Erythroblast (primary cell): ENCODE results near the gene HOXB6.

ENCODE experiments used
- GATA1 ChIP-seq: IDR thresholded peaks from 2 replicates; pipeline ENCODE4 v1.6.1; 2011; ENCODE audit warnings: low read depth, mild to moderate bottlenecking, control low read depth, low read length, moderate library complexity
- POLR2A ChIP-seq: IDR thresholded peaks from 2 replicates; pipeline ENCODE4 v1.6.1; 2011; ENCODE audit warnings: mild to moderate bottlenecking, low read length

- TF ChIP-seq POLR2A (no peak), GATA1 (no peak)
Observed at GRCh38 chr17:48547808-48548522, 56.8 kb downstream of the HOXB6 start.
